Peyer's patch (tissue), 4 donors: Measurements from ENCODE around the gene FH. TPM values are rescaled to one million over a fixed set of nuclear protein-coding genes. Genes with fewer than 3 reads are reported as not detected.

ENCODE experiments used
- DNase-seq, 3 donors: peaks; one replicate each; pipeline ENCODE4 v3.0.0-alpha.2; 2017 to 2019
- H3K27ac ChIP-seq, 4 donors: fragments of 200-600 bp; sonication (generic); one replicate each; pipeline ENCODE4 v1.5.1; 2016 to 2019
- H3K27me3 ChIP-seq, 2 donors: fragments of 200-600 bp; sonication (generic); one replicate each; pipeline ENCODE4 v1.5.1; 2019
- H3K36me3 ChIP-seq, 3 donors: fragments of 200-600 bp; sonication (generic); one replicate each; pipeline ENCODE4 v1.5.1; 2016 to 2019
- H3K4me1 ChIP-seq, 4 donors: fragments of 200-600 bp; sonication (generic); one replicate each; pipeline ENCODE4 v1.5.1; 2016 to 2019
- H3K4me3 ChIP-seq, 4 donors: fragments of 200-600 bp; sonication (generic); 1 replicate in 3 of 4; 2 replicates in 1 of 4; pipeline ENCODE4 v1.5.1; 2016 to 2019; ENCODE audit warnings: mild to moderate bottlenecking in 1 of 4
- H3K9me3 ChIP-seq, 4 donors: fragments of 200-600 bp; sonication (generic); one replicate each; pipeline ENCODE4 v1.5.1; 2016 to 2019; ENCODE audit warnings: mild to moderate bottlenecking in 1 of 4
- CTCF ChIP-seq, 6 experiments: fragments of 450-650 bp in 4 of 6; fragments of 200-600 bp in 2 of 6; sonication (generic) in 1 of 6; IDR thresholded peaks; one replicate each; pipeline ENCODE4 v1.5.1; 2017 to 2019; ENCODE audit warnings: antibody characterized with exemption in 6 of 6, mild to moderate bottlenecking in 3 of 6, moderate library complexity in 1 of 6
- POLR2A ChIP-seq, 2 donors: fragments of 450-650 bp; IDR thresholded peaks; one replicate each; pipeline ENCODE4 v1.5.1; 2017; ENCODE audit warnings: antibody characterized with exemption in 2 of 2, mild to moderate bottlenecking in 2 of 2, moderate library complexity in 2 of 2
- total RNA-seq, 4 donors: library from RNA; depleted of rRNA; stranded (reverse); fragments of >200 nt; gene quantifications; one replicate each; pipeline ENCODE4 v1.1.0, GENCODE V29; 2016

The FH gene
- total RNA-seq, 4 donors from 2014 or later, result 29.7 to 91.3 (median 56.1) TPM

- no peak for DNase-seq
- Histone ChIP-seq H3K27me3 (no peaks in the 10 kb centered on the region), H3K4me1 (no peaks in the 10 kb centered on the region), H3K9me3 (no peaks in the 10 kb centered on the region), H3K4me3 (no peak overlapping the region), H3K27ac (no peak overlapping the region), H3K36me3 (no peaks in the 10 kb centered on the region)
- no peak for TF ChIP-seq CTCF (IDR thresholded peaks at IDR 0.05)
- TF ChIP-seq POLR2A (IDR thresholded peaks at IDR 0.05), result no peak
These were observed 22.8 kb upstream of the FH start for GRCh38 chr1:241542199-241542907.

GRCh38 chr1:241536969-241537368, 17.4 kb upstream of the FH start:
- Histone ChIP-seq H3K9me3 (no peaks in the 10 kb centered on the region), H3K36me3 (no peaks in the 10 kb centered on the region), H3K27ac (no peak overlapping the region), H3K4me1 (peaks cover 0 to 3% (median 0%) of the 10 kb centered on the region in 4 donors), H3K27me3 (no peaks in the 10 kb centered on the region), H3K4me3 (no peak overlapping the region)
- DNase-seq, result no peak
- TF ChIP-seq CTCF (IDR thresholded peaks at IDR 0.05) (no peak), POLR2A (IDR thresholded peaks at IDR 0.05) (no peak)

GRCh38 chr1:241536304-241536703, 16.7 kb upstream of the FH start:
- H3K4me3 ChIP-seq, result no peak overlapping the region
- no peaks in the 10 kb centered on the region for H3K36me3 ChIP-seq
- peaks cover 0 to 3% (median 0%) of the 10 kb centered on the region in 4 donors for H3K4me1 ChIP-seq
- no peaks in the 10 kb centered on the region for H3K27me3 ChIP-seq
- TF ChIP-seq CTCF (IDR thresholded peaks at IDR 0.05) (no peak), POLR2A (IDR thresholded peaks at IDR 0.05) (no peak)
- no peaks in the 10 kb centered on the region for H3K9me3 ChIP-seq
- no peak overlapping the region for H3K27ac ChIP-seq
- no peak for DNase-seq

GRCh38 chr1:241533326-241534115, 14.0 kb upstream of the FH start:
- no peak for TF ChIP-seq CTCF (IDR thresholded peaks at IDR 0.05)
- no peak for TF ChIP-seq POLR2A (IDR thresholded peaks at IDR 0.05)
- Histone ChIP-seq H3K36me3 (no peaks in the 10 kb centered on the region), H3K4me3 (peak overlapping the region in 2 of 4 donors; percentile 10 to 17), H3K27ac (peak overlapping the region in 3 of 4 donors; percentile 20 to 48 (median 42)), H3K4me1 (peaks cover 0 to 3% (median 0%) of the 10 kb centered on the region in 4 donors), H3K9me3 (no peaks in the 10 kb centered on the region), H3K27me3 (no peaks in the 10 kb centered on the region)
- peak in 2 of 3 donors; percentile 43 to 48 for DNase-seq

GRCh38 chr1:241532864-241533263, 13.3 kb upstream of the FH start:
- H3K27ac ChIP-seq, result peak overlapping the region in 3 of 4 donors; percentile 20 to 48 (median 42)
- no peak for TF ChIP-seq POLR2A (IDR thresholded peaks at IDR 0.05)
- no peak for TF ChIP-seq CTCF (IDR thresholded peaks at IDR 0.05)
- H3K4me1 ChIP-seq, result peaks cover 0 to 3% (median 0%) of the 10 kb centered on the region in 4 donors

More at GRCh38 chr1:241532864-241533263, 13.3 kb upstream of the FH start:
- peak in 2 of 3 donors; percentile 80 to 82 for DNase-seq
- H3K9me3 ChIP-seq, result no peaks in the 10 kb centered on the region
- H3K4me3 ChIP-seq, result peak overlapping the region in 2 of 4 donors; percentile 10 to 17
- no peaks in the 10 kb centered on the region for H3K36me3 ChIP-seq
- no peaks in the 10 kb centered on the region for H3K27me3 ChIP-seq
